GM12875 (cell line): ENCODE data around the gene LRRK1.

Source experiments
- H3K4me3 ChIP-seq: one replicate; pipeline ENCODE4 v1.5.1; 2011; ENCODE audit warnings: low read depth, low read length, control low read depth
- CTCF ChIP-seq: IDR thresholded peaks from 2 replicates; pipeline ENCODE4 v1.5.1; 2011; ENCODE audit warnings: low read depth, mild to moderate bottlenecking, control low read depth, inconsistent platforms, low read length, moderate library complexity, borderline replicate concordance; ENCODE audit not compliant: insufficient read depth

LRRK1 gene

GRCh38 chr15:100892013-100892355 is 27.2 kb upstream of the LRRK1 start:
- TF ChIP-seq CTCF: no peak

GRCh38 chr15:100893261-100893963 is 25.7 kb upstream of the LRRK1 start:
- no peak overlapping the region for H3K4me3 ChIP-seq
- no peak for TF ChIP-seq CTCF

More at GRCh38 chr15:100892013-100892355, 27.2 kb upstream of the LRRK1 start:
- no peak overlapping the region for H3K4me3 ChIP-seq

GRCh38 chr15:100893964-100894295 is 25.2 kb upstream of the LRRK1 start:
- H3K4me3 ChIP-seq: no peak overlapping the region
- no peak for TF ChIP-seq CTCF

GRCh38 chr15:100895721-100896120 is 23.4 kb upstream of the LRRK1 start:
- no peak overlapping the region for H3K4me3 ChIP-seq
- no peak for TF ChIP-seq CTCF

- no peak for TF ChIP-seq CTCF
Observed at GRCh38 chr15:100897221-100898151, 21.7 kb upstream of the LRRK1 start.

GRCh38 chr15:100898152-100898490 is 21.0 kb upstream of the LRRK1 start:
- TF ChIP-seq CTCF: no peak
- no peak overlapping the region for H3K4me3 ChIP-seq

More at GRCh38 chr15:100897221-100898151, 21.7 kb upstream of the LRRK1 start:
- no peak overlapping the region for H3K4me3 ChIP-seq
